GM21723 (cell line): Measurements from ENCODE around the gene EPN2.
"Not testable (repeated sequence)": the region's sequence is repeated elsewhere in the genome, so short reads cannot be mapped to it uniquely, and the experiment has no call there.

Experiments used
- ATAC-seq: cut with Tn5 transposase; IDR thresholded peaks from one replicate; pipeline ENCODE4 v1.9.1; 2021; ENCODE audit warnings: mild to moderate bottlenecking, moderate library complexity; ENCODE audit not compliant: unreplicated experiment

EPN2 gene

DNA sequence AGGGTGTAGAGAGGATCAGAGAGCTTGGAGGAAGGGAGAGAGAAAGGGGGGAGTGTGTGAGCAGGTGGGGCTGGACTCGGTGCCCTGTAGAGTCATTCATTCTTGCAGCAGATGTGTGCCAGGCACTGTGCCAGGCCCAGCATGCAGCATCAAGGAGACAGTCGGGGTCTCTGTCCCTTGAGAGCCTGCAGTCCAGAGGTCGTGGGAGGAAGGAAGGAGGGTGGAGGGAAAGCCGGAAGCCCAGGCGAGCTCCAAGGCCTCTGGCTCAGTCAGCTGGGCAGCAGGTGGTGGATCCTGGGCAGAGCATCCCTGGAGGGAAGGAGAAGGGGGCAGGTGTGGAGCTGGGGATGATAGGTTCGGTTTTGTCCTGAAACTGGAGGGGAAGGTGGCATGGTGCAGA, 27.5 kb downstream of the EPN2 start:
- ATAC-seq, result no peak

DNA sequence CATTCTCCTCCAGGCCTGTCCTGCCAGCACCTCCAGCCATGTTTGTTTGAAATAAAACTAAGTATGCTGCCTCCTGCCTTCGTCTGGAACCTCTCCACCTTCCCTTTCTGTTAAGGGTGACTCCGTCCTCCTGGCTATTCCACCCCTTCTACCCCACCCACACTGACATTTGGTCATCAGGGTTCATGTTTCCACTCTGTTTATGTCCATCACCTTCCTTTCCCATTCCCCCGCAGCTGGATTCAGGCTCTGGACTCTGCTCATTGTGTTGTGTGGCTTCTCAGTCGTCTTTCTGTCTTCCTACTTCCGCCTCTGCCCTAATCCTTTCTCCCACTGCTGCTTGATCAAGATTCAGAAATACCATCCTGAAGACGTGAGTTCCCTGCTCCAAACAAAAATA, 28.6 kb downstream of the EPN2 start:
- no peak for ATAC-seq

DNA sequence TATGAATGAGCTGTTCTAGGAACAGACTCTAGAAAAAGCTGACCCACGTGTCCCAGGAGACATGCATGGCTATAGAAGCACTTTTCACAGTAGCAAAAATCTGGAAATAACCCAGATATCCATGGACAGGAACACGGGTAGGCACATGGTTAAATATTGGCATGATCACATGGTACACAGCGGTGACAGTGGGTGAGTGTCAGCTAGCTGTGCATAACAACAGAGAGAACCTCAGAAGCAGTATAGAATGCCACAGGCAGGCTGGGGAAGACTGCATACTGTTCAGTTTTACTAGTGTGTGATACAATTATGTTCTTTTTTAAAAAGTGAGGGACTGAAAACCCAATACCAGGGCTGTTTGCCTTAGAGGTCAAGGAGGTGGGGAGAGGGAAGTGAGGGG, 31.4 kb downstream of the EPN2 start:
- no peak for ATAC-seq

DNA sequence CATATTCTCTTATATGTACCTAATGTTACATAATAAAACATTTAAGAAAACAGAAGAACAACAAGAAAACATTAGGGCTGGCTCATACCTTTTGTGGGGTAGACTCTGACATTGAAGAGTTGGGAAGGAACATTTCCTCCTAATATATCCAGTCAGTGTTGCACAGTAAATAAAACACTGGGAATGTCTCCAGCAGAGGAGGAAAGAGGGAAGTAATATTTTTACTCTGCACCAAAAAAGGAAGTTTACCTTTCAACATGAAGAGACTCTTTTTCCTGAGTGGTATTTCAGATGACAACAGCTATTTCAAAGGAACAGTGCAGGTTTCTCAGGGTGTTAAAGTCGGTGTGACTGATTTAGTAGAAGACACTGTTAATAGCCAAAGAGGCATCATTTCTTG, 31.9 kb downstream of the EPN2 start:
- ATAC-seq, result no peak

DNA sequence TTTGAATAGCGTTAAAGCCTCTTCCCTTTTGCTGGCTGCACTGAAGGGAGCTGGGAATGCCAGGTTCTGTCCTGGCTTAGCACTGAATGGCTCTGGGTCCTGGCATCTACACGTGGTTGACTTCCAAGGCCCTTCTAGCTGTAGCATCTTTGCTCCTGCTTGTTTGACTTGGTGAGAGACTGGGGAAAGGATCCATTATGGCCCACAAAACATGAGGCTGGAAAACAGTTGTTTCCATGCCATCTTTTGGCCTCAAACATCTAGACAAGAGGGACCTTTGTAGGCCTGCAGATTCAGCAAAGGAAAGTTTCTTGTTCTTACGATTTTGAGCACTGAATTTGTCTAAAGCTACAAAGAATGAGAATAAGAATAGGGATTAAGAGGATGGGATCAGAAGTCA, 32.5 kb downstream of the EPN2 start:
- no peak for ATAC-seq

DNA sequence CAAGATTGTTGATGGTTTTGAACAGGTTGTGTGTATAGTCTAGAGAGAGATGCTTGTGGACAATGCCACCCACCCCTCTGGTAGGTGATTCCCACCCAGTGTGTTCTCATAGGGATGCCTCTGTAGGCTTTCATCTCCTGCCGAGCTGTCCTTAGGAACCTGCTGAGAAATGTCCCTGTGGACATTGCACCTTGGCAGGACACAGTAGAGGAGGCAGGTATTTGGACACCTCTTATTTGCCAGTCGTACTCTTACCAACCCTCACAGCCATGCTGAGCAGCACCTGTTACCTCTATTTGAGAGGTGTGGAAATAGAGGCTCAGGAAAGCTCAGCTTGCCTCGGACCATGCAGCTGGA, 33.2 kb downstream of the EPN2 start:
- ATAC-seq, result no peak

DNA sequence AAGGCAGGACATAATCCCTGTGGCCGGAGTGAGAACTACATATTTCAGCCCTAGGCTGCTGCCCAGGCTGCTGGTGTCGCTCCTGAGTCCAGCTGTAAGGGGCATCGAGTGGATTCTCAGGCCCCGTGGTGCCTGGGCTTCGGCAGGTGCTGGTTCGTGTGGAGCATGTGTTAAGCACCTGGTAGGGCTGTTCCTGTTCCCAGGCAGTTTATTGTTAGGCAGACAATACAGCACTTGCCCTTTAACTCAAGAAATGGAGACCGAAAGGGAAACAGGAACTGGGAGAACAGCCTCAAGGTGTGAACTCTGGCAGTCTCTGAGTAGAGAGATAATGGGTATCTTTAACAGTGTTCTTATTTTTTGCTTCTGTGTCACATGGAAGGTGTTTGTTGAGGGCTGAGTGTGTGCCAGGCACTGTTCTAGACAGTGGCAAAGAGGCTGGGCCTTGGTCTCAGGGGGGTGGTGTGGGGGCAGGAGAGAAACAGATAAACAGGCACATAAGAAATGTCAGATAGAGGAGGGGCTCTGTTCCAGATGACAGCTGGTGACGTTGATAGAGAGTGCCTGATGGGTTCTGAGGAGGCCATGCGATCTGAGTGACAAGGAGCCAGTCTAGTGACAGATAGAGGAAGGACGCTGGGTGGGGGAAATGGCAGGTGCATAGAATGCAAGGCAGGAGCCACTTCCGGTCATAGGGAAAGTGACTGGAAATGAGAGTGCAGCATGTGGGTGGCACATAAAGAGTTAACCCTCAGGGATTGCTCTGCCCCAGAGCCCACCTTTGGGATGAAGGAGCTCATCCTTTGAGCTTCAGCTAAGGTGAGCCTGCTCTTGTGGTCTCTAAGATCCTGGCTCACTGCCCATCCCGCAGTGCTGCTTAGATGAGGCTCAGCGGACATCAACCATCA, 33.8 kb downstream of the EPN2 start:
- ATAC-seq, result no peak

DNA sequence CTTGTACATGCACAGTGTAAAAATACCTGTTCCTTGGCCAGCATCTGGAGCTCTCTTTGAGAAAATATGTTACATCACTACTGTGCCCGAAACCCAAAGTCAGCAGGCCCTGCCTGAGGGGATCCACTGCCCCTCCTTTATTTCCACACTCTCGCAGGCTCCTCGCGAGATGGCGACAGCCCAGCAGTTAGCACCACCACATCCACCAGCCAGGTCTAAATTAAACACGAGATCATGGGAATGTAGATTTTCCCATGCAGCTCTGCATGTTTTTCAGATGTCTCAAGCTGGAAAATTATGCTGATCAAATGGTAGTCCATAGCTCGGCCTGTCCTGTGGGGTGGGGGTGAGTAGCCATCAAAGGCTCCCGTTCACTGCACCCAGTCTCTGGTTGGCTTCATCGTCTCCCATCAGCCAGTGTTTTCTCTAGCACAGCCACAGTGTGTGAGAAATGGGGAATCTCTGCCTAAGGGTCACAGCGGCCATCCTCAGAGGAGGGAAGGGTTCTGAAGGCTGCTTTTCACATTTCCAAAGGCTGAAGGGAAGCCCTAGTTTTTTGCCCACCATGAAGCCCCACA, 34.7 kb downstream of the EPN2 start:
- ATAC-seq, result no peak

DNA sequence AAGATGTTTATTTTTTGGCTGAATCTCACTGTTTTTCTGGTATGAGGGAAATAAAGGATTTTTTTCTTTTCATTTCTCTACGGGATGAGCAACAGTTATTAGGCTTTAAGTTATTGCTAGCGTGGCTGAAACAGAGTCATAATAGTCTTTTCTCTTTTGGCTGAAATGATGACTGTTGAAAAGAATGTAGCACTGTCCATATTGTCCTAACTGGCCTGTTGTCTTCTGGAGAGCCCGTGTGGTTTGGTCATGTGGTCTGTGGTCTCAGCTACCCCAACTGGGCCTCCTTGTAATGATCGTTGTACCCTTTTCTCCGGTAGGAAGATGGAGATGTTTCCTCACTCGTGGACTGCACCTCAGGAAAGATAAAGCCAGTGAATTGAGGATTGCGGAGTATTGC, 36.6 kb downstream of the EPN2 start:
- ATAC-seq, result no peak

DNA sequence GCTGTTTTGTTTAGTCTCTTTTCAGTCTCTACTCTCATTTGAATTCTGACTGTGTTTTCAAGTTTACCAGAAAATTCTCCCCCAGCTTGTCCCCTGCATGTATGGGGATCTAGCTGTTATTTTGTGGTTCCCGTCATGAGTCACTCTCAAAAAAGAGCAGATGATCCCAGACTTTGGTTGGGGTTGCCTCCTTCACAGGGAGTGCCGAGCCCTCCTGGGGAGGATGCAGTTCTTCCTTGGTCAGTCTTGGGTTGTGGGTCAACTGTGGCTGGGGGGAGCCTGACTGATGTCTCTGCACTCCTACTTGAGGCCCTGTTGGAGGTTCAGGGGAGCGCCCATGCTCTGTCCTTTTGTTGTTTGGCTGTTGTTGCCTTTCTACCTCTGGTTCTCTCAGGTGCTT, 37.7 kb downstream of the EPN2 start:
- no peak for ATAC-seq

DNA sequence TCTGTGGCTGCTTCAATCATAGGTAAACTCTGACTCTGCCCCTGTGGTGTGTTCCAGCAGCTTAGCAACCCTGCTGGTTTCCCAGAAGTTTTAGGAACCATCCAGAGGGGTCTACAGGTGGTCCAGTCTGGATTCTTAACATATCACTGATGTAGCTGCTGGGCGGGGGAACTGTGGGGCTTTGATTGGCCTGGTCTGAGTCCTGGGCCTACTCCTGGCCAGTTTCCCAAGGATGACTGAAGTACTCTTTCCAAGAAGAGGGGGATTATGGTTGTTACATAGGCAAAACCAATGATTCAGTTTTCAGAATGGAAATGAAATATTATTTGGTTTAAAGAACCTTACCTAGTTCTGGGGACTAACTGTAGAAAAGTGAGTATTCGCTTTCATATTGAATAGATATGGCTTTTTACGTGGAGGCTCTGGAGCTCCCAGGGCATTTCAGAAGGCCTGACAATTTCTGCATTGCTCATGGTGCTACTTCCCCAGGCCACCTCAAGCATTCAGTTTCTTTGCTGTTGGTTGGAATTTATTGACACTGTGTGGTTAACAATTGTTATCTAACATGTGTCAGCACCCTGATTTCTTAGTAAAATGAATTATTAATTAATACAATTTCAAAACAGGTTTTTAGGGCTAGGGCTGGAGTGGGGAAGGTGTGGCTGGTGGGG, 38.4 kb downstream of the EPN2 start:
- no peak for ATAC-seq

DNA sequence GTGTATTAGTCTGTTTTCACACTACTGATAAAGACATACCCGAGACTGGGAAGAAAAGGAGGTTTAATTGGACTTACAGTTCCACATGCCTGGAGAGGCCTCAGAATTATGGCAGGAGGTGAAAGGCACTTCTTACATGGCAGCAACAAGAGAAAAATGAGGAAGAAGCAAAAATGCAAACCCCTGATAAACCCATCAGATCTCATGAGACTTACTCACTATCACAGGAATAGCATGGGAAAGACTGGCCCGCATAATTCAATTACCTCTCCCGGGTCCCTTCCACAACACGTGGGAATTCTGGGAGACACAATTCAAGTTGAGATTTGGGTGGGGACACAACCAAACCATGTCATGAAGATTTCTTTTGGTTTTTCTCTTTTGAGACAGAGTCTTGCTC, 41.1 kb downstream of the EPN2 start:
- ATAC-seq, result not testable (repeated sequence)

DNA sequence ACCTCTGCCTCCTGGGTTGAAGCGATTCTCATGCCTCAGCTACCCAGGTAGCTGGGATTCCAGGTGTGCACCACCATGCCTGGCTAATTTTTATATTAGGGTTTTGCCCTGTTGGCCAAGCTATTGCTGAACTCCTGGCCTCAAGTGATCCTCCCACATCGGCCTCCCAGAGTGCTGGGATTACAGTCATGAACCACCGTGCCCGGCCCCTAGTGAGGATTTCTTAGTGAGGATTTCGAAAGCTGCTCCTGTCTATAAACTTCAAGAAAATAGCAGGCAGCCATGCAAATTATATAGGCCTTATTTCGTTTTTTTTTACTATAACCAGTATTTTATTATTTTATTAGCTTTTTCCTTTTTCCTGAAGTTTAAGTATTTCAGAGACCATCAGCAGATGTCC, 41.6 kb downstream of the EPN2 start:
- ATAC-seq, result no peak

DNA sequence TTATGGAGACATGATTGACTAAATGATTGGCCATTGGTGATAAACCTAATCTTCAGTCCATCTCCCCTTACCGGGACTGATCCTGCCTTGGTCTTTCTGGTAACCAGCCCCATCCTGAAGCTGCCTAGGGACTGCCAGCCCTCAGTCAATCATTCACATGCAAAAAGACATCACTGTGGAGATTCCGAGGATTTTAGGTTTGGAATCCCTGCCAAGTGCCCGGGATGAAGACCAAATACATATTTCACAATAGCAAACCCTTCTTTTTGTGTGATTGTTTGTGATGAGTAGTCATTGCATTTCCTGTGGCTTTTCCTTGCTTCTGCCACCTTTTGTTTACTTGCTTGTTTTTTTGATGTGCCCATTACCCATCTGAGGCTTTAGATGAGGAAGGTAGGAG, 44.0 kb downstream of the EPN2 start:
- ATAC-seq, result no peak

DNA sequence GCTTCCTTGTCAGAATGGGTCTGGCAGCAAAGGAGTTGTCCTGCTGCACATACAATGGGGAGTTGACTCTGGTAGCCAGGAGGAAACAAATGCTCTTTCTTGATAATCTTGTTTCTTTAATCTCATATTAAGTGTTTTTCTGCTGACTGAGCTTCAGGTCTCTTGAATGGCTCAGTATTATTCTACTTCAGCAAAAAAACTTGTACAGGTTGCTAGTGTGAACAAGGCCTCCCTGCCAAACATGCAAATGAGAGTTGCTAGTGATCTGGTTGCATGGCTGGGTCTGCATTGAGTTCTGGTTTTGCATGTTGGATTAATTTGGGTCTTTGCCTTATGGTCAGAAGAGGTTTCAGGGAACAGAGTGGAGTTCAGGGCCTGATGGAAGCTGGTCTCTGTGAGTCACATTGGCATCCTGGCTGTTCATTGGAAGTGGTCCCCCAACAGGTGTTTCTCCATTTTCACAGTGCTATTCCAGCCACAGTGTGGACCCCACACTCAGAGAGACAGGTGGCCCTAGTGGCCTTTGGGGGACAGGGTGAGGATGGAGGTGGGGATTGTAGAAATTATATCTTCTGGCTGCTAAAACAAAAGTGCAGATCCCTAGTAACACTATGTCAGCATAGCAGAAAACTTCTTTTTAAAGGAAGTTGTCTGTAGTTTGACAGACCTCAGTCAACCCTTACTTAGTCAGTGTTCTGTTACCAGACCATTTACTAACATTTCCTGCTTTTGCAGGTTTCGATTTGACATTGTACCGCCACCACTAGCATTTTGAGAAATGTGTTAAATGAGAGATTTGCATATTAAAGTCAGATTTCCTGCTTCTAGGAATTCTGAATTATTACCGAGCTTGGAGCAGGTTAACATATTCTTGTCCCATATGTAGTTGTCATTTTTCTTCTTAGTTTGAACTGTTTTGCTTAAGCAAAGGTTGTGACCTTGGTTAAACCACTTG, 47.1 kb downstream of the EPN2 start:
- peak; percentile 62 for ATAC-seq

DNA sequence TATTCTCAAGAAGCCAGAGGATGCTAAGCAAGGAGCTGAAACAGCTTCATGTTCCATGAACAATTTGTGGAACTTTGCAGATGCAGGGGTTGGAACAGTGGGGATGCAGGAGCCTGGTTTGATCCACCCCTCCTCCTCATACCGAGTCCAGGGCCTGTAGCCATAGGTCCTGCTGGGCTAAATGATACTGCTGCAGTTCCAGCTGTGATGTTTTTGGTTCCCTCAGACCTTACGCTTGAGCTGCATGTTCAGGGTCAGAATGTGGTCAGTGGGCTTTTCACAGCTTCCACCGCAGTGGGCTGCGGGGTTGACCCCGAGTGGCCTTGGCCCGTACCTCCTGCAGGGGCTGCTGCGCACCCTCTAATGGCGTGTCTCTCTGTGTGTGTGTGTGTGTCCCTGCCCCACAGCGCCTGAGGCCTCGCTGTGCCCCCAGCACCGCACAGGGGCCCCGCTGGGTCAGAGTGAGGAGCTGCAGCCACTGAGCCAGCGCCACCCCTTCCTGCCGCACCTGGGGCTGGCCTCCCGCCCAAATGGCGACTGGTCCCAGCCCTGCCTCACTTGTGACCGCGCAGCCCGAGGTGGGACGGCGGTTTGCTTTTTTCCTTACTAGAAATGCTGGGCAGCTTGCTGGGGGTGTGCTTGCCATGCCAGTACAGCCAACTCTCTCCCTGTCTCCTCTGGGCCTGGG, 48.2 kb downstream of the EPN2 start:
- no peak for ATAC-seq

DNA sequence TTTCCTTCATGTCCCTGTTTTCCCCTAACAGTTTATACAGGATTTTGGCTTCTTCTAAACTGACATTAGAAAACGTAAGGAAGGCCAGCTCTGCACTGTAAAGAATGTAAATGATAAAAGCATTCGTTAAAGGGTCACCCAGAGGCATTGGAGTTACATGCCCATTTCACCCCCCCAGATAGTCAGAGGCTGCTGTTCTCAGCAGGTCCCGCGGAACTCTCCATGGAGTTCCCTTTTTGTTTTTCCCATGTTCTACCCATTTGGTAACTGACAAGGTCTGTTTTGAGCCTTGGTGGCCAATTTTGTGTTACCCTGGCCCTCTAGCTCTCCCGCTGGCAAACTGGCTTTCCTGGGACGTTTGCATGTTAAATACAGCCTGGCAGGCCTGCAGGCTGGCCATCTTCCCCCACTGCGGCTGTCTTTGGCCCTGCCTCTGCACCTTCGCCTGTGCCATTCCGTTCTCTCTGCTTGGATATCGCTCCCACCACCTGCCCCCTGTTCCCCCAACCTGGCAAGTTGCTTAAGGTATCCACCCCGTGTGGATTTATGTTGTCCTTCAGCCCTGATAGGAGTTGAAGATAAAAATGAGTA, 49.7 kb downstream of the EPN2 start:
- ATAC-seq, result no peak

DNA sequence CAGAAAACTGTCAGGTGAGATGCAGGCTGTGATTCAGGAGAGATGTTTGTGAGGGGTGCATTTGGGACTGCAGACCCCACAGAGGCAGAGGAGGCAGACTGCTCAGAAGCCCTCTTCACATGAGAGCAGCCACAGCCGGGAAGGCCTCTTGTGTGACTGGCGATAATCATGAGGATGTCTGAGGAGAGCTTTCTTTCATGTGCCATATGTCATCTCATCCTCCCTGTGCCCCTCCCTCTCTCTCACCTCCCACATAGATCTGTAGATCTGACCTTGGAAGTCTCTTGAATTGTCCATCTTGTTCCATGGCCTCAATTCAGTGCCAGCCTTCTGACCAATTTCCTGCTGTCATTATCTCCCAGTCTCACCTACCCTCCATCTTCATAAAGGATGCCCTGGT, 50.5 kb downstream of the EPN2 start:
- ATAC-seq, result no peak

DNA sequence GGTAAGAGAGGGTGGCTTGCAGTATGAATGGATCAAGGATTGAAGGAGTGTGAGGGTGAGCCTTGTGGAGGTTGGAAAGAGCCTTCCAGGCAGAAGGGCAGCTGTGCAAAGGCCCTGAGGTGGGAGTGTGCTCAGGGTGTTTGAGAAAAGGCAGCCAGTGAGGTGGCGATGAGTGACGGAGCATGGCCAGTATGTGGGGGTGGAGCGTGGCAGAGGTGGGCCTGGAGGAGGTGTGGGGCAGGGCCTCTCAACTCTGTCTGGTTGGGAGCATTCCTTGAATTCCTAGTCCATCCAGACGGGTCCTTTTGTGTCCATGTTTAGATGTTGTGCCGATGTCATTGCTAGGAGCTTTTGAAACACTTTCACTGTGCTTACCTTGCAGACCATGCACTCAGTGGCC, 51.3 kb downstream of the EPN2 start:
- ATAC-seq, result no peak

DNA sequence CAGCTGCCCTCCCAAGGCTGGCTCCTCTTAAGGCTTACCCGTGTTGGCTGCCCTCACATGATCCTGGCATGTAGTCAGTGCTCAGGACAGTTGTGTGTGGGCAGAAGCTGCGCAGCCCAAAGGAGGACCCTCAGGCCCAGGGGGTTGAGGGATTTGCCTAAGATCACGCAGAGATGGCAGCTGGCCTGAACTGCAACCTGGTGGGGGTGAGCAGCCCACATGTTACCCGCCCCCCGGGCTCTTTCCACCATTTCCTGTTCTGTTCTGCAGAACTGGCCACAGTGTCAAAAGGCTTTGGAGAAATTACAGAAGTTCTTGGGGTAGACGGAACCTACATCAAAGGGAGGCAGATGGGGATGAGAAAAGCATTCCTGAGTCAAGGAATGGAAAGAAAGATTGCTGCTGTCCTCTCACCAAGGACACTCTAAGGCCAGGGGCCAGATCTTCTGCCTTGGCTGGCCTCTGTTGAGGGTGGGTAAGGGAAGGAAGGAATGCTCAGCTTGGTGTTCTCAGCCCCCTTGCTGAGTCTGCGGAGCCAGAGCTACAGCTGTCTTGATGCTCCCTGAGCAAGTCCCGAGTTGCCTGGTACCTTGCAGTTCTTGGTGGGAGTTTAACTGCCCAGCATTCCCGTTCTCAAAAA, 53.0 kb downstream of the EPN2 start:
- no peak for ATAC-seq
